Placental pericyte (primary cell): Measurements from ENCODE around the gene SCN4B. TPM values are rescaled to one million over a fixed set of nuclear protein-coding genes. Genes with fewer than 3 reads are reported as not detected.

ENCODE experiments used
- total RNA-seq: library from RNA; depleted of rRNA; stranded (reverse); fragments of >200 nt; gene quantifications from 2 replicates; pipeline ENCODE4 v1.2.3, GENCODE V29; 2012

SCN4B gene
- total RNA-seq, result not detected in 2 replicates

GRCh38 chr11:118152552-118153471, at the start of gene SCN4B:
Gene SCN4B, minus strand, starts transcription at chr11:118152823. Its CDS starts 150 bp downstream, at chr11:118152673.

GRCh38 chr11:118175993-118176777, 23.6 kb upstream of the SCN4B start, which contains the start of gene SCN2B:
Gene SCN2B, minus strand, starts transcription at chr11:118176639. Its CDS starts 208 bp downstream, at chr11:118176431.

DNA sequence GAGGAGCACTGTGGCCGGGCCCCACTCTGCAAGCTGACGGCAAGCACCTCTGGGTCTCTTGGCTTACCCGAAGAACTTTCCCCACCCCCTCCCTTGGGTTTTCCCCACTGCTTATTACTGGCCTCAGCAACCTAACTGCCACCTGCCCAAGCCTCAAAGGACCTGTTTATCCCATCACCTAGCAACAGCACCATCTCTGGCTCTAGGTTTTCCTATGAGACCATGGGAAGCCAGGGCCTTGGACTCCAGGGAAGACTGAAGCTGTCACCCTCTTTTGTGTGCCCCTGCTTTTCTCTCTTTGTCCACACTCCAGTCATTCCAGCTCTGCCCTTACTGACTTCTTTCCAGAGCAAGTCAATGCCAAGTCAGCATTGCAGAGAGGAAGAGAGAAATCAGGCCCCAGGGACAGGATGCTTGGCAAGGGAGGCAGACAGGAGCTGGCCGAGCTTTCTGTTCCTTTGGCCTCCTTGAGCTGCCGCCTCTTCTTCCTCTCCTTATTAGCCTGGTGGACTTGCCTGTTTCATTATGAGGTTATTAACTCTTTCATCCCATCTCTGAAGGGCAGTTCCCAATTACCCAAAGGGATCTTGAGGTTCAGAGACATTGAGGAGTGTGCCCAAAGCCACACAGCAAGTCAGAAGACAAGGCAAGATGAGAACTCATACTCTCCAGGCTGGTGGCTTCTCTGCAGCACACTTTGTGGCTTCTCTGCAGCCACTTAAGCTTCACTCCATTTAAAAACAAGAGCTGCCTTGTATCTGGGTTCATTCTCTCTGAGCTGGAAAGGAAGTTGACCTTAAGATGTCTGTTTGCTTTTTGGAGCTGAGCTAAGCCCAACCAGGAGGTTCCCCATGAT, 65.5 kb downstream of the SCN4B start, which contains the start of gene SMIM35:
Gene SMIM35 (minus strand): TSS at position 51 of the 856 bp plus-strand sequence. CDS start 206 bp downstream, outside the sequence.

Other genes starting within 250 kb of the SCN4B start
- not detected in 2 replicates for gene TMPRSS13, start 223.4 kb downstream of the SCN4B start, total RNA-seq
- gene IL10RA, start 166.4 kb downstream of the SCN4B start, total RNA-seq, result not detected in 2 replicates
- not detected in 2 replicates for gene TMPRSS4, start 75.7 kb downstream of the SCN4B start, total RNA-seq
- gene SMIM35, start 65.9 kb downstream of the SCN4B start, total RNA-seq, result not detected in 2 replicates
- not detected in 2 replicates for gene SCN2B, start 23.8 kb upstream of the SCN4B start, total RNA-seq
- 0.29 TPM in 1 of 2 replicates, not detected in the other for gene JAML, start 72.2 kb upstream of the SCN4B start, total RNA-seq
- 0.44 and 0.86 TPM in 2 replicates for gene MPZL3, start 99.5 kb upstream of the SCN4B start, total RNA-seq
- gene MPZL2, start 111.5 kb upstream of the SCN4B start, total RNA-seq, result not detected in 2 replicates
- not detected in 2 replicates for gene CD3E, start 151.9 kb upstream of the SCN4B start, total RNA-seq
- gene CD3D, start 189.9 kb upstream of the SCN4B start, total RNA-seq, result not detected in 2 replicates
- not detected in 2 replicates for gene CD3G, start 191.5 kb upstream of the SCN4B start, total RNA-seq
- gene UBE4A, start 206.8 kb upstream of the SCN4B start, total RNA-seq, result 50.1 and 82.6 TPM in 2 replicates
- gene ATP5MG, start 248.8 kb upstream of the SCN4B start, total RNA-seq, result 28.5 and 28.7 TPM in 2 replicates